H1 (cell line): Measurements from ENCODE around the gene AARSD1. TPM values are rescaled to one million over a fixed set of nuclear protein-coding genes. Genes with fewer than 3 reads are reported as not detected.

Source experiments
- FOSL1 ChIP-seq: IDR thresholded peaks from 2 replicates; pipeline ENCODE4 v1.6.1; 2011; ENCODE audit warnings: mild to moderate bottlenecking, low read depth, low read length, moderate library complexity; ENCODE audit not compliant: insufficient read depth
- MAX ChIP-seq: IDR thresholded peaks from 2 replicates; pipeline ENCODE4 v1.6.1; 2012; ENCODE audit warnings: inconsistent platforms
- SIX5 ChIP-seq: IDR thresholded peaks from 2 replicates; pipeline ENCODE4 v1.6.1; 2011; ENCODE audit warnings: mild to moderate bottlenecking, low read depth, low read length
- SUZ12 ChIP-seq: fragments of 200-600 bp; sonication (generic); IDR thresholded peaks from 2 replicates; pipeline ENCODE4 v1.6.1; 2012; ENCODE audit warnings: mild to moderate bottlenecking, inconsistent platforms, low read length, moderate library complexity, mixed read lengths
- TAF1 ChIP-seq: IDR thresholded peaks from 2 replicates; pipeline ENCODE4 v1.6.1; 2011; ENCODE audit warnings: mild to moderate bottlenecking, low read depth, low read length
- YY1 ChIP-seq: IDR thresholded peaks from 2 replicates; pipeline ENCODE4 v1.6.1; 2011; ENCODE audit warnings: low read depth, mild to moderate bottlenecking, low read length
- ZNF274 ChIP-seq: IDR thresholded peaks from 2 replicates; pipeline ENCODE4 v1.7.0; 2012; ENCODE audit warnings: low read length, borderline replicate concordance; ENCODE audit errors: extremely low read depth
- polyA plus RNA-seq, 7 experiments: library from polyadenylated mRNA; depleted of rRNA in 3 of 7; stranded (reverse) in 5 of 7; unstranded in 2 of 7; fragments of >200 nt in 5 of 7; fragments of 200-250 nt in 2 of 7; gene quantifications; 1 replicate in 5 of 7; 2 replicates in 1 of 7; 4 replicates in 1 of 7; pipeline versions ENCODE4 v1.2.1 to v1.2.3, GENCODE V29; 2011 to 2013; ENCODE audit warnings: missing spikeins in 2 of 7, mixed read lengths in 2 of 7
- total RNA-seq: library from RNA; stranded (reverse); fragmentation: NEBNext Ultra II Directional; extraction: Animal tissue kit (Norgen Biotek cat#: 25700); gene quantifications from 2 replicates; pipeline ENCODE4 v1.2.1, GENCODE V29; 2021

AARSD1 gene
- total and polyA plus RNA-seq, 2 of the 8 experiments (the other 6 are each of a cell fraction or from before 2014, with no cell fraction given): 51.5 to 58.8 TPM

DNA sequence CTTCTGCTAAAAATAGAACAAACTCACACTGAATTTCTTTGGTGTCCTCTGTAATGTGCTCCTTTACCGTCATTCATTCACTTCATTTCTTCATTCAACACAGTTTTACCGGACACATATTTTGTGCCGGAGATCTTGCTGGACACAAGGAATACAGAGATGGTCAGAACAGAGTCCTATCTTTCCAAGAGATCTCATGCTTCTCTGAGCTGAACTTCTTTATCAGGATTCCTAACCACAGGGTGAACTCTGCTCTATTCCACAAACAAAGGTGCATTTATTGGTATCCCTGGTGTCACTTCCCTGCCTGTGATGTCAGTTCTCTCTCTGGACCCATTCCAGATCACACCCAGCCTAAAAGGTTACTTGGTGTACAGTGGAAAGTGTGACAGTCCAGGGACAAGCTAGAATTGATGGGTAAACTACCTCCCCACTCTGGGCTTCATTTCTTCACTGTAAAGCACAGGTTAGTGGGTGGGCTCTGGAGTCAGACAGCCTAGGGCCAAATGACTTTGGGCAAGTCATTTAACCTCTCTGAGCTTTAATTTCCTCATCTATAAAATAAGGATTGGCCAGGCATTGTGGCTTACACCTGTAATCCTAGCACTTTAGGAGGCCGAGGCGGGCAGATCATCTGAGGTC is 46.5 kb upstream of the AARSD1 start (continued):
- no peak for TF ChIP-seq TAF1
- no peak for TF ChIP-seq MAX
- TF ChIP-seq ZNF274: no peak
- TF ChIP-seq SUZ12: no peak
- no peak for TF ChIP-seq FOSL1
- TF ChIP-seq YY1: no peak
- TF ChIP-seq SIX5: no peak
